Vagina (tissue), 2 donors: ENCODE results near the gene KLHL29.

Experiments
- CTCF ChIP-seq, 3 experiments: fragments of 450-650 bp in 2 of 3; fragments of 200-600 bp in 1 of 3; sonication (generic) in 1 of 3; IDR thresholded peaks; one replicate each; pipeline ENCODE4 v1.5.1; 2017 to 2019; ENCODE audit warnings: antibody characterized with exemption in 3 of 3, mild to moderate bottlenecking in 2 of 3, moderate library complexity in 2 of 3
- POLR2A ChIP-seq, 2 donors: fragments of 450-650 bp; IDR thresholded peaks; one replicate each; pipeline ENCODE4 v1.6.1; 2017; ENCODE audit warnings: antibody characterized with exemption in 2 of 2, mild to moderate bottlenecking in 2 of 2, moderate library complexity in 2 of 2

GRCh38 chr2:23508066-23508390 lies 123.0 kb downstream of the KLHL29 start:
- TF ChIP-seq CTCF (IDR thresholded peaks at IDR 0.05) (no peak), POLR2A (IDR thresholded peaks at IDR 0.05) (no peak)
